Astrocyte (in vitro differentiated cells and primary cell): ENCODE results near the gene LCE2C. TPM values are rescaled to one million over a fixed set of nuclear protein-coding genes. Genes with fewer than 3 reads are reported as not detected.

Experiments
- DNase-seq: peaks from one replicate; pipeline ENCODE4 v3.0.0-alpha.2; 2010; ENCODE audit warnings: low read depth
- FAIRE-seq: peaks from 2 replicates; lab custom pipeline; 2011; peaks lifted over from hg19 to GRCh38; lab: Jason Lieb, UNC
- H2AFZ ChIP-seq: 2 replicates; pipeline ENCODE4 v1.6.0; 2012; ENCODE audit warnings: low read depth, low read length, inconsistent platforms
- H3K27ac ChIP-seq: 2 replicates; pipeline ENCODE4 v1.5.1; 2011; ENCODE audit warnings: low read depth, low read length, inconsistent platforms
- H3K27me3 ChIP-seq: 2 replicates; pipeline ENCODE4 v1.6.0; 2011; ENCODE audit warnings: low read length, inconsistent platforms; ENCODE audit not compliant: insufficient read depth
- H3K36me3 ChIP-seq: 2 replicates; pipeline ENCODE4 v1.5.1; 2011; ENCODE audit warnings: low read length, inconsistent platforms; ENCODE audit not compliant: insufficient read depth
- H3K4me1 ChIP-seq: 2 replicates; pipeline ENCODE4 v1.5.1; 2011; ENCODE audit warnings: low read length, inconsistent platforms; ENCODE audit not compliant: insufficient read depth
- H3K4me2 ChIP-seq: 2 replicates; pipeline ENCODE4 v1.6.0; 2012; ENCODE audit warnings: low read length, inconsistent platforms
- H3K4me3 ChIP-seq: 2 replicates; pipeline ENCODE4 v1.5.1; 2011; ENCODE audit warnings: low read depth, mild to moderate bottlenecking, low read length, inconsistent platforms; ENCODE audit not compliant: insufficient read depth
- H3K79me2 ChIP-seq: 2 replicates; pipeline ENCODE4 v1.6.0; 2012; ENCODE audit warnings: mild to moderate bottlenecking, low read length, inconsistent platforms; ENCODE audit not compliant: insufficient read depth
- H3K9ac ChIP-seq: 2 replicates; pipeline ENCODE4 v1.6.0; 2012; ENCODE audit warnings: mild to moderate bottlenecking, low read length, inconsistent platforms
- H3K9me3 ChIP-seq: 2 replicates; pipeline ENCODE4 v1.5.1; 2012; ENCODE audit warnings: low read depth, mild to moderate bottlenecking, low read length, inconsistent platforms; ENCODE audit not compliant: insufficient read depth
- H4K20me1 ChIP-seq: 2 replicates; pipeline ENCODE4 v1.6.0; 2012; ENCODE audit warnings: low read length, inconsistent platforms; ENCODE audit not compliant: insufficient read depth
- H3K27ac Mint-ChIP-seq: one replicate; pipeline ENCODE4 v1.8.0; 2021; ENCODE audit warnings: mild to moderate bottlenecking, mixed read lengths; ENCODE audit not compliant: unreplicated experiment
- H3K27me3 Mint-ChIP-seq: one replicate; pipeline ENCODE4 v1.8.0; 2021; ENCODE audit warnings: low read depth, mixed read lengths; ENCODE audit not compliant: unreplicated experiment
- H3K36me3 Mint-ChIP-seq: one replicate; pipeline ENCODE4 v1.8.0; 2021; ENCODE audit warnings: low read depth, mixed read lengths; ENCODE audit not compliant: unreplicated experiment
- H3K4me1 Mint-ChIP-seq: one replicate; pipeline ENCODE4 v1.8.0; 2021; ENCODE audit warnings: low read depth, mixed read lengths; ENCODE audit not compliant: unreplicated experiment
- H3K4me3 Mint-ChIP-seq: one replicate; pipeline ENCODE4 v1.8.0; 2021; ENCODE audit warnings: mild to moderate bottlenecking, moderate library complexity, mixed read lengths; ENCODE audit not compliant: unreplicated experiment
- H3K9me3 Mint-ChIP-seq: one replicate; pipeline ENCODE4 v1.8.0; 2021; ENCODE audit warnings: mild to moderate bottlenecking, mixed read lengths; ENCODE audit not compliant: unreplicated experiment
- EZH2 ChIP-seq: IDR thresholded peaks from 2 replicates; pipeline ENCODE4 v1.6.1; 2012; ENCODE audit warnings: mild to moderate bottlenecking, low read length, inconsistent platforms; ENCODE audit not compliant: insufficient read depth
- total RNA-seq: library from RNA; stranded (reverse); gene quantifications from 2 replicates; pipeline ENCODE4 v1.2.1, GENCODE V29; 2021
- TF ChIP-seq, protein P1 (sequence below): IDR thresholded peaks from 2 replicates; pipeline ENCODE4 v1.5.1; 2011; ENCODE audit warnings: low read depth, mild to moderate bottlenecking, inconsistent platforms, low read length, moderate library complexity; ENCODE audit not compliant: insufficient read depth

The LCE2C gene
- total RNA-seq, 1 donor from 2014 or later, result not detected

DNA sequence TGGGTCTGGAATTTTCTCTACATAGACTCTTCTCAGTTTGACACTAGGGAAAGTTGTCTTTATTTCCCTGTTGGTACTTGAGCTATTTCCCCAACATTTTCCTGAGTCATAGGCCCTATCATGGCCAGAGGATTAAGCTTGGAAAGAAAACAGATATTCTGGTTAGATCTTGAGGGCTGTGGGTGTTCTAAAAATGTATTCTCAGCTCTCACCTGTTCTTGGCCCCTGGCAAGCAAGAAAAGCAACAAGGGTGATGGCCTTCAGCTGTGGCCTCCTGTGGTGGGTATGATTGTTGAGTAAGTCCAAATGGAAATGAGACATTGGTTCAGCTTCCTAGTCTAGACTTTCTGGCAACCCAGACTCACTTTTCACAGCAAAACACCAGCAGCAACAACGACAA is 34.7 kb upstream of the LCE2C start:
- Mint-ChIP-seq H3K36me3 (no peaks in the 10 kb centered on the region), H3K27ac (no peak overlapping the region), H3K9me3 (peaks cover 4% of the 10 kb centered on the region), H3K27me3 (peaks cover 13% of the 10 kb centered on the region), H3K4me1 (no peaks in the 10 kb centered on the region), H3K4me3 (no peak overlapping the region)
- H3K4me3 ChIP-seq, result no peak overlapping the region
- no peaks in the 10 kb centered on the region for H3K27me3 ChIP-seq
- H3K9ac ChIP-seq, result no peak overlapping the region
- no peaks in the 10 kb centered on the region for H3K79me2 ChIP-seq
- DNase-seq, result no peak
- H3K36me3 ChIP-seq, result no peaks in the 10 kb centered on the region
- no peak overlapping the region for H2AFZ ChIP-seq
- no peak overlapping the region for H3K4me2 ChIP-seq
- no peak for FAIRE-seq
- no peak for TF ChIP-seq EZH2
- TF ChIP-seq, protein P1, sequence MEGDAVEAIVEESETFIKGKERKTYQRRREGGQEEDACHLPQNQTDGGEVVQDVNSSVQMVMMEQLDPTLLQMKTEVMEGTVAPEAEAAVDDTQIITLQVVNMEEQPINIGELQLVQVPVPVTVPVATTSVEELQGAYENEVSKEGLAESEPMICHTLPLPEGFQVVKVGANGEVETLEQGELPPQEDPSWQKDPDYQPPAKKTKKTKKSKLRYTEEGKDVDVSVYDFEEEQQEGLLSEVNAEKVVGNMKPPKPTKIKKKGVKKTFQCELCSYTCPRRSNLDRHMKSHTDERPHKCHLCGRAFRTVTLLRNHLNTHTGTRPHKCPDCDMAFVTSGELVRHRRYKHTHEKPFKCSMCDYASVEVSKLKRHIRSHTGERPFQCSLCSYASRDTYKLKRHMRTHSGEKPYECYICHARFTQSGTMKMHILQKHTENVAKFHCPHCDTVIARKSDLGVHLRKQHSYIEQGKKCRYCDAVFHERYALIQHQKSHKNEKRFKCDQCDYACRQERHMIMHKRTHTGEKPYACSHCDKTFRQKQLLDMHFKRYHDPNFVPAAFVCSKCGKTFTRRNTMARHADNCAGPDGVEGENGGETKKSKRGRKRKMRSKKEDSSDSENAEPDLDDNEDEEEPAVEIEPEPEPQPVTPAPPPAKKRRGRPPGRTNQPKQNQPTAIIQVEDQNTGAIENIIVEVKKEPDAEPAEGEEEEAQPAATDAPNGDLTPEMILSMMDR, result no peak
- H4K20me1 ChIP-seq, result no peaks in the 10 kb centered on the region
- H3K9me3 ChIP-seq, result no peaks in the 10 kb centered on the region
- no peak overlapping the region for H3K27ac ChIP-seq
- no peaks in the 10 kb centered on the region for H3K4me1 ChIP-seq

DNA sequence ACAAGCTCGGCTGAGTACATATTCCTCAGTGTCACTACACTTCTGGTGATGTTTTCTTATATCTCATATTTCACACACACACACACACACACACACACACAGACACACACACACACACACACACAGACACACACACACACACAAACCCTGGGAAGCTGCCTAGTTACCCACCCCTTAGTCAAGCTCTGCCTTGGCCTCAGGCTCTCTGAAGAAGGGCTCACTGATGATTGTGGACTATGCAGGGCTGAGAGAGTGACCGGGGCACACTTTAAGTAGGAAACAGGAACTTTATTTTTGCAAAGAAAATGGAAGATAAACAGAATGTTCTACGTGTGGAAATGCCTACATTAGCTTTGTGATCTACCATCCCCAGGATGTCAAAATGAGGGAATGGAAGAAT is 31.1 kb upstream of the LCE2C start:
- H3K4me1 Mint-ChIP-seq, result no peaks in the 10 kb centered on the region
- H3K27me3 Mint-ChIP-seq, result peaks cover 13% of the 10 kb centered on the region

DNA sequence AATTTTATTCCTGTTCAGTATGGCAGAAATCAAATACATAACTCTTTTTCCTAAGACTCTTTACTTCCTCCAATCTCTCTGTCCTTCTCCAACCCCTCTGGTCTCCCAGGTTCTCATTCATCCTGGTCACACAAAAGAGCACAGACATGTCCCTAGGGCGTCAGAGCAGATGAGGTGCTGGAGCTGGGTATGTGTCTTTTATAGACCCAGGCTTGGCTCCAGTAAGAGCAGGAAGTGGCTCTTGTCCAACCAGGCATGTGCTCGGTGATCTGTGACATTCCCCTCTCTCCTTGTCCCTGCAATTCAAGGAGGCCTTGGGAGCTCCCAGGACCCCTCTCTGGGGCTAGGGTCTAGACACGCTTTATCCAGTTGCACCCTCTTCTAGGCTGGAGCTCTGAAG is 29.9 kb upstream of the LCE2C start:
- peaks cover 2% of the 10 kb centered on the region for H3K9me3 Mint-ChIP-seq
- no peak overlapping the region for H3K4me2 ChIP-seq
- no peak overlapping the region for H3K9ac ChIP-seq
- H2AFZ ChIP-seq, result no peak overlapping the region
- no peaks in the 10 kb centered on the region for H3K79me2 ChIP-seq
- TF ChIP-seq EZH2, result no peak
- TF ChIP-seq, protein P1, result no peak
- FAIRE-seq (no peak), DNase-seq (no peak)
- no peak overlapping the region for H3K27ac Mint-ChIP-seq
- no peak overlapping the region for H3K4me3 Mint-ChIP-seq
- H3K36me3 ChIP-seq, result no peaks in the 10 kb centered on the region
- no peaks in the 10 kb centered on the region for H3K9me3 ChIP-seq
- peaks cover 13% of the 10 kb centered on the region for H3K27me3 Mint-ChIP-seq
- no peaks in the 10 kb centered on the region for H4K20me1 ChIP-seq
- H3K4me1 ChIP-seq, result no peaks in the 10 kb centered on the region
- no peaks in the 10 kb centered on the region for H3K36me3 Mint-ChIP-seq
- no peaks in the 10 kb centered on the region for H3K4me1 Mint-ChIP-seq
- H3K27me3 ChIP-seq, result no peaks in the 10 kb centered on the region
- no peak overlapping the region for H3K4me3 ChIP-seq
- H3K27ac ChIP-seq, result no peak overlapping the region

More for the DNA sequence above, 31.1 kb upstream of the LCE2C start:
- Histone ChIP-seq H3K36me3 (no peaks in the 10 kb centered on the region), H3K9ac (no peak overlapping the region), H3K4me2 (no peak overlapping the region), H3K4me3 (no peak overlapping the region), H2AFZ (no peak overlapping the region), H3K9me3 (no peaks in the 10 kb centered on the region), H4K20me1 (no peaks in the 10 kb centered on the region), H3K79me2 (no peaks in the 10 kb centered on the region), H3K27ac (no peak overlapping the region), H3K27me3 (no peaks in the 10 kb centered on the region), H3K4me1 (no peaks in the 10 kb centered on the region)
- Mint-ChIP-seq H3K9me3 (peaks cover 2% of the 10 kb centered on the region), H3K4me3 (no peak overlapping the region), H3K27ac (no peak overlapping the region), H3K36me3 (no peaks in the 10 kb centered on the region)
- TF ChIP-seq EZH2, result no peak
- TF ChIP-seq, protein P1, result no peak
- no peak for DNase-seq
- FAIRE-seq, result no peak
